Myocyte (in vitro differentiated cells): ENCODE results near the gene PPIG. TPM values are rescaled to one million over a fixed set of nuclear protein-coding genes. Genes with fewer than 3 reads are reported as not detected.
"Not testable (repeated sequence)": the region's sequence is repeated elsewhere in the genome, so short reads cannot be mapped to it uniquely, and the experiment has no call there.

Experiments
- DNase-seq: peaks from one replicate; pipeline ENCODE4 v3.0.0-alpha.2; 2012; ENCODE audit warnings: low read depth
- total RNA-seq: library from RNA; depleted of rRNA; stranded (reverse); fragments of >200 nt; gene quantifications from 2 replicates; pipeline ENCODE4 v1.2.3, GENCODE V29; 2014

Gene PPIG
- total RNA-seq, 1 donor from 2014 or later: 38.5 TPM

- no peak for DNase-seq
Observed at GRCh38 chr2:169663247-169663646, 79.1 kb downstream of the PPIG start.

DNA sequence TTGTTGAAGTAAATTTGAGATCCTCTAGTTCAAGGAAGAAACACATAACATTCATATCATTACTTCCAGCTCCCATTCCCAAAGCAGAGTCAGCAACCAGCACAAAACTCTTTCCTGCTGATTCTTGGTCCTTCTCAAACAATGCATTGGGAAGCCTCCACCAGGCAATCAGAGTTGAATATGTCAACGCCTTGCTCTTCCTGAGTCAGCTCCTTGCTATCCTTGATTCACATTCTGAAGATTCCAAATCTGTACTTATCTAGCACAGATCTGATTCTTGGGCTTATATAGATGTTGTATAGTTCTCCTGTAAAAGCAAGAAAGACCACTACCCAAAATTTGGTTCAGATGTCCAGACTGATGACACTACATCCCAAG, 80.4 kb downstream of the PPIG start:
- DNase-seq: no peak

DNA sequence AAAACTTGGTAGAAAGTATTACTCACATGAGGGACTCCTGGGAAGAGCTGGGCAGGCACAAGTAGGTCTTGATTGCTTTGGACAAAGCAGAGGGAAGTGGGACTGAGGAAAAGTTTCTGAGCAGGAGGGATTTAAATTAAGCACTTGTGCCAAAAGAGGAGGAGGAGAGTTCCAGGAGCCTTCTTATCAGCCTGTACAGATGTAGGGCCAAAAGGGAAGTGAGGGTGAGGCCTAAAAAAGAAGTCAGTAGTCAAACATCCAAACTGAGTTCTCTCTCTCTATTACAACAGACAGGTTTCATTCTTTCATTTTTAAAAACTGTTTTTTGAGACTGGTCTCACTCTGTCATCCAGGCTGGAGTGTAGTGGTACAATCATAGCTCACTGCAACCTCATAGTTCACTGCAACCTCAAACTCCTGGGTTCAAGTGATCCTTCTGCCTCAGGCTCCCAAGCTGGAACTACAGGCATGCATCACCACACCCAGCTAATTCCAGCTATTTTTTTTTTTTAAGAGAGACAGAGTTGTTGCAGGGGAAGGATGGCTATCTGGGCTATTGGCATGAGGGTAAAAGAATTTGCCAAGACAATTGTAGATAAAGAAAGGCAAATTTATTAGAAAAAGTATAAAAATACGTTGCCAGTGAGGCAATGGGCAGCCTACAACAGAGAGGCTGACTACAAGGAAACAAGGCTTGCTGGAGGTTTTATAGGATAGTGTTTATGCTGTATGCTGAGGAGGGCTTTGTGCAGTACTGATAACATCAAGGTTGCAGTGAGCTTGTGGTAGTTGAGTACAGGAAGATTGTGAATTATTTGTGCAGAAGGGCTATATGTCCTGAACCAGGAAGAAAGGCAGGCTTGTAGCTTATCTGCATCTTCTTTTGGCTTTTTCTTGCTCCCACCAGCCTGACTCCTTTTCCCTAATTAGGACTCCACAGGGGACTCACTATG, 81.1 kb downstream of the PPIG start:
- DNase-seq: no peak

DNA sequence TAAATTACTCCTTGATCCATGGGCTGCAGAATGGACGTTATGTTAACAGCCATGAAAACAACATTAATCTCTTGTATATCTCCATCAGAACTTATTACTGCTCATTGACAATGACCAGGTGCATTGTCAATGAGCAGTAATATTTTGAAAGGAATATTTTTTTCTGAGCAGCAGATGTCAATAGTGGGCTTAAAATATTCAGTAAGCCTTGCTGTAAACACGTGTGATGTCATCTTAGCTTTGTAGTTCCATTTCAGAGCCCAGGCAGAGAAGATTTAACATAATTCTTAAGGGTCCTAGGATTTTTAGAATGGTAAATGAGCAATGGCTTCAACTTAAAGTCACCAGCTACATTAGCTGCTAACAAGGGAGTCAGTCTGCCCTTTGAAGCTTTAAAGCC, 83.4 kb downstream of the PPIG start:
- no peak for DNase-seq

DNA sequence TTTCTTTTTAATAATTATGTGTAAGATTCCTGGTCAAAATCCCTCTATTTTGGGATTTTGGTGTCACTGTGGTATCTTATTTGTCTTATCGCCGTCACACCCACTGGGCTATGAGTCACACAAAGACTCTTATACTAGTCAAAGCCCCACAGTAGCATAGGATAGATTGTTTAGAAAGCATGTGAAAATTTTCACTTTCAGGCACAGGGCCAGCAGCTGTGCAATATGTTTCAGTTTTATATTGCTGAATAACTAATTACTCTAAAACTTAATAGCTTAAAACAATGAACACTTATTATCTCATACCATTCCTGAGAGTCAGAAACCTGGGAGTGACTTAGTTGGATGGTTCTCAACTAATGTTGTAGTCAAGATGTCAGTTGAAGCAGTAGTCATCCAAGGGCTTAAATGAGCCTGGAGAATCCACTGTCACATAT, 86.1 kb downstream of the PPIG start:
- DNase-seq: no peak

- DNase-seq: no peak
Observed at GRCh38 chr2:169670937-169671336, 86.8 kb downstream of the PPIG start.

DNA sequence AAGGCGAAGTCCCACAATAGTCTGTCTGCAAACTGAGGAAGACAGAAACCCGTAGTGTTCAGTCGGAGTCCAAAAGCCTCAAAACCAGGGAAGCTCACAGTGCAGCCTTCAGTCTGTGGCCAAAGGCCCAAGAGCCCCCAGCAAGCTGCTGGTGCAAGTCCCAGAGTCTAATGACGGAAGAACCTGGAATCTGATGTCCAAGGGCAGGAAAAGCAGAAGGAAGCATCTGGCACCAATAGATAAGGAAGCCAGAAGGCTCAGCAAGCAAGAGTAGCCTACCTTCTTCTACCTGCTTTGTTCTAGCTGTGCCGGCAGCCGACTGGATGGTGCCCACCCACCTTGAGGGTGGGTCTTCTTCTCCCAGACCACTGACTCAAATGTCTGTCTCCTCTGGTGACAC, 88.3 kb downstream of the PPIG start:
- no peak for DNase-seq

DNA sequence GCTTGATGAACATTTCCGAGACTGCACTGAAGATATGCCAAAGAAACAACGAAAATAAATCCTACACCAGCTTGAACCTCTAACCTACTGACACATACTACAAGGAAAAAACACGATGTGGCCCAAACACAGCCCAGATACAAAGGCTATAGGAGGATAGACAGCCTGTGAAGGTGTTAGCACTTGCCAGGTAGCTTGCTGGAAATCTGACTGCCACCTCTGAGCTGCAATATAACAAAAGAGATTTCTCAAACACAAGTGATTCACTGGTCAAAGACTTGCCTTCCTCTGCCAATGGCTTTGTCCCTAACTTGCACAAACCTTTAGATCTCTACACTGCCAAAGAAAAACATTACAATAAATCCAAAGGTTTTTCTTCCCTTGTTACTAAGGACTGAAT, 89.0 kb downstream of the PPIG start:
- DNase-seq: no peak

DNA sequence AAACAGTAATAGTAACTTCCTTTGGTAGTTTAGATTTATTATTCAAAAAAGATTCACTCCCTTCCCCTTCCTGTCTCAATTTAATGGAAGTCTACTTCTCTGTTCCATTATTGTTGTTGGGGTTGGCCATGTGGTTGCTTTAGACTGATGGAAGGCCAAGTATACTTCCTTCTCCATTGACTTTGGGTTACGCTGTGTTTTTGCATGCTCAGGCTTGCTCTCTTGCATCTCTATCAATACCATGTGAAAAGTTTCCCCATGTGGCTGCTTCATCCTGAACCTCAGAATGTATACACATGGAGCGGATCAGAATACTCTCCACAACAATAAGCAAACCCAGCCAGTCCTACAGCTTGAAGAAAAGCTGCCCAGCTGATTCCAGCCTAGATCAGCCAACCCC, 89.8 kb downstream of the PPIG start:
- no peak for DNase-seq

DNA sequence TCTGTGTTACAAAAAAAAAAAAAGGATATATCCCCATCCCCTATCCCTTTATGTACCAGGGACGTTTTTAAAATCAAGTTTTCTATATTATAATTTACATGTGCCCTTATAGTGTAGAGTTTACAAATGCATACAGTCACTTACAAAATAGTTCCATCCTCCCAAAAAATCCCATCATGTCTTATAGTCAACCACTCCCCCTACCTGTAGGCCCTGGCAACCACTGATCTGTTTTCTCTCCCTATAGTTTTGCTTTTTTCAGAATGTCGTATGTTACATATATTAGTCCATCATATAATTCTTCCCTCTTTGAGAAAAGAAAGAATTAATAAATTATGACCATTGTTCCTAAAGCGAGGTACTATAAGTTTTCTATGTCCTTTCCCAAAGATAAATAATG, 92.2 kb downstream of the PPIG start:
- no peak for DNase-seq

GRCh38 chr2:169676850-169677249, 92.7 kb downstream of the PPIG start:
- DNase-seq: no peak

DNA sequence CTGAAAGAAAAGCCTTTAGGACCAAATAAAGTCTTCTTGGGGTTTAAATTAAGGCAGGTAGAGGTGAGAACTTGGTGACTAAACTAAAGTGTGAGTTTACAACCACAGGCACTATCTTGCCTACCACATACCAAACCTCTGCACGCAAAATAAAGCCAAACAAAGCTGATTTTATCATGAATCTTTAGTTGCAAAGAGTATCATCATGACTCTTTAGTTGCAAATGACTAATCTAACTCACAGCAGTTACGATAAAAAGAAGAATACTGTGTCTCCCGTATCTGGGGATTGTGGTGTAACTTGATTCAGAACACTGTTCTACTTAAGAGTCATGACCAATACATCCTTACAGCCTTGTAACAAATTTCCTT, 98.9 kb downstream of the PPIG start:
- DNase-seq: no peak

- no peak for DNase-seq
Observed at GRCh38 chr2:169683425-169684134, 99.4 kb downstream of the PPIG start.

- peak; percentile 66 for DNase-seq
Observed at GRCh38 chr2:169684135-169684565, 100.0 kb downstream of the PPIG start.

GRCh38 chr2:169684712-169685111, 100.6 kb downstream of the PPIG start:
- not testable (repeated sequence) for DNase-seq

DNA sequence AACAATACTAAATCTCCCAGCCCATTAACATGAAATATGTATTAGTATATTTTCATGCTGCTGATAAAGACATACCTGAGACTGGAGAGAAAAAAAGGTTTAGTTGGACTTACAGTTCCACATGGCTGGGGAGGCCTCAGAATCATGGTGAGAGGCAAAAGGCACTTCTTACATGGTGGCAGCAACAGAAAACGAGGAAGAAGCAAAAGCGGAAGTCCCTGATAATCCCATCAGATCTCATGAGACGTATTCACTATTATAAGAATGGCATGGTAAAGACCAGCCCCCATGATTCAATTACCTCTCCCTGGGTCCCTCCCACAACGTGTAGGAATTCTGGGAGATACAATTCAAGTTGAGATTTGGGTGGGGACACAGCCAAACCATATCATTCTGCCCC, 102.7 kb downstream of the PPIG start:
- DNase-seq: not testable (repeated sequence)

- not testable (repeated sequence) for DNase-seq
Observed at GRCh38 chr2:169687943-169688342, 103.8 kb downstream of the PPIG start.

- DNase-seq: no peak
Observed at GRCh38 chr2:169690958-169691357, 106.8 kb downstream of the PPIG start.
